HG02852 (cell line): ENCODE results near the gene TRAPPC13.
"Not testable (repeated sequence)": the region's sequence is repeated elsewhere in the genome, so short reads cannot be mapped to it uniquely, and the experiment has no call there.

Source experiments
- ATAC-seq: cut with Tn5 transposase; IDR thresholded peaks from one replicate; pipeline ENCODE4 v1.9.1; 2021; ENCODE audit warnings: mild to moderate bottlenecking, moderate library complexity; ENCODE audit not compliant: unreplicated experiment

TRAPPC13 gene

GRCh38 chr5:65674749-65675148 lies 49.9 kb downstream of the TRAPPC13 start:
- no peak for ATAC-seq

- ATAC-seq, result not testable (repeated sequence)
Observed at GRCh38 chr5:65676056-65676455, 51.2 kb downstream of the TRAPPC13 start.

GRCh38 chr5:65682148-65682547 lies 57.3 kb downstream of the TRAPPC13 start:
- ATAC-seq, result no peak

GRCh38 chr5:65693121-65693520 lies 68.3 kb downstream of the TRAPPC13 start:
- ATAC-seq, result no peak

GRCh38 chr5:65695162-65695755 lies 70.4 kb downstream of the TRAPPC13 start:
- ATAC-seq, result peak; percentile 53

- ATAC-seq, result no peak
Observed at GRCh38 chr5:65695896-65696295, 71.1 kb downstream of the TRAPPC13 start.

- ATAC-seq, result no peak
Observed at GRCh38 chr5:65696892-65697291, 72.1 kb downstream of the TRAPPC13 start.

GRCh38 chr5:65699338-65699737 lies 74.5 kb downstream of the TRAPPC13 start:
- ATAC-seq, result peak; percentile 57

- no peak for ATAC-seq
Observed at GRCh38 chr5:65702036-65702435, 77.2 kb downstream of the TRAPPC13 start.

- no peak for ATAC-seq
Observed at GRCh38 chr5:65704621-65705239, 79.9 kb downstream of the TRAPPC13 start.

- no peak for ATAC-seq
Observed at GRCh38 chr5:65707663-65708062, 82.8 kb downstream of the TRAPPC13 start.

GRCh38 chr5:65708145-65708544 lies 83.3 kb downstream of the TRAPPC13 start:
- ATAC-seq, result no peak
